Activated T-helper 2 cell treated with anti-CD3 and anti-CD28 coated beads, Interferon-gamma antibody, Interleukin-2, Interleukin-4, amounts not matched to agents 10 μg/mL and 5 μg/mL and 100 μg/mL, durations not matched to agents 14 hours and 24 hours and 36 hours (primary cell): ENCODE measurements around the gene UGT1A5. TPM values are rescaled to one million over a fixed set of nuclear protein-coding genes. Genes with fewer than 3 reads are reported as not detected.
A peak's percentile ranks its signal among the peaks of the same experiment; 100 is the strongest.
"Not testable (repeated sequence)": the region's sequence is repeated elsewhere in the genome, so short reads cannot be mapped to it uniquely, and the experiment has no call there.

Experiments
- DNase-seq: peaks from one replicate; pipeline ENCODE4 v3.0.0; 2021; ENCODE audit warnings: low spot score
- H3K27ac Mint-ChIP-seq: one replicate; pipeline ENCODE4 v1.8.0; 2021; ENCODE audit warnings: mixed read lengths
- H3K27me3 Mint-ChIP-seq: one replicate; pipeline ENCODE4 v1.8.0; 2021; ENCODE audit warnings: low read depth, mixed read lengths
- H3K36me3 Mint-ChIP-seq: one replicate; pipeline ENCODE4 v1.8.0; 2021; ENCODE audit warnings: low read depth, mixed read lengths
- H3K4me1 Mint-ChIP-seq: one replicate; pipeline ENCODE4 v1.8.0; 2021; ENCODE audit warnings: low read depth, mixed read lengths
- H3K4me3 Mint-ChIP-seq: one replicate; pipeline ENCODE4 v1.8.0; 2021; ENCODE audit warnings: low read depth, mild to moderate bottlenecking, moderate library complexity, mixed read lengths
- H3K9me3 Mint-ChIP-seq: one replicate; pipeline ENCODE4 v1.8.0; 2021; ENCODE audit warnings: mixed read lengths
- intact Hi-C: fragments of 100-400 bp; cut with micrococcal nuclease; formaldehyde crosslinking; loops from one replicate; pipeline ENCODE4 v1.15.1; 2023
- total RNA-seq: library from RNA; stranded (reverse); gene quantifications from 2 replicates; pipeline ENCODE4 v1.2.3, GENCODE V29; 2022

UGT1A5 gene
- total RNA-seq, 1 donor from 2014 or later = not detected

DNA sequence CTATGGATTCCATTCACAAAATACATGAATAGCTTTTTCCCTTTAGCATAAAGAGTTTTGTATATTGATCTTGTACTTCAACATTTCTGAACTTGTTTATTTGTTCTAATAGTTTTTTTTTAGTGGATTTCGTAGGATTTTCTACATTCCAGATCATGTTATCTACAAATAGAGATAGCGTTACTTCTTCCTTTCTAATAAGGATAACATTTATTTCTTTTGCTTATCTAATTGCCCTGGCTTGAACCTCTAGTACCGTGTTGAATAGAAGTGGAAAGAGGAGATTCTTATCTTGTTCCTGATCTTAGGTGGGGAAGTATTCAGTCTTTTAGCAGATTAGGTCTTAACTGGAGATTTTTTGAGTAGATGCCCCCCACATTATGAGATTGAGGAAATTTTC, 10.5 kb upstream of the UGT1A5 start:
- no peak for DNase-seq
- no peaks in the 10 kb centered on the region for H3K4me1 Mint-ChIP-seq
- H3K36me3 Mint-ChIP-seq = no peaks in the 10 kb centered on the region
- no peak overlapping the region for H3K27ac Mint-ChIP-seq
- H3K4me3 Mint-ChIP-seq = no peak overlapping the region
- intact Hi-C loops = no loop called here
- peaks cover 9% of the 10 kb centered on the region for H3K27me3 Mint-ChIP-seq
- H3K9me3 Mint-ChIP-seq = no peaks in the 10 kb centered on the region

DNA sequence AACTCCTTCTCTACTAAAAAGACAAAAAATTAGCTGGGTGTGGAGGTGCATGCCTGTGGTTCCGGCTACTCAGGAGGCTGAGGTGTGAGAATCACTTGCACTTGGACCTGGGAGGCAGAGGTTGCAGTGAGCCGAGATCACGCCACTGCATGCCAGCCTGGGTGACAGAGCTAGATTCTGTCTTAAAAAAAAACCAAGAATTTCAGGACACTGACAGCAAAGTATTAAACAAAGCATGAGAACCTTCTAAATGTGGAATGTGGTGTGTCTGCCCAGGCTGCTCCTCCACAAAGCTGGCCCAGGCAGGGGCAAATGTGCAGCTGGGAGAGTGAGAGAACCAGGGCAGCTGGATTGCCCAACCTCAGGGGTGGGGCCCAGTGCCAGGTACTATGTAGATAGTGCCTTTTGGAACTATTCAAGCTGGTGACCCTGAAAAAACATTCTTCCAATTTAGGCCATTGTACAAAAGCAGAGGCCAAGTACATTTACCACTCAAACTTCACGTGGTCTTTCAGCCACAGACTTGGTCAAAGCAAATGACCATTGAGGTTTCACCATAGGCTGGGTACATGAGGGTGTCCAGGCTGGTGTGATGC, 6.7 kb upstream of the UGT1A5 start:
- Mint-ChIP-seq H3K27me3 (peaks cover 14% of the 10 kb centered on the region), H3K27ac (no peak overlapping the region), H3K9me3 (no peaks in the 10 kb centered on the region), H3K4me1 (no peaks in the 10 kb centered on the region), H3K36me3 (no peaks in the 10 kb centered on the region), H3K4me3 (no peak overlapping the region)
- intact Hi-C loops = no loop called here
- DNase-seq = no peak

DNA sequence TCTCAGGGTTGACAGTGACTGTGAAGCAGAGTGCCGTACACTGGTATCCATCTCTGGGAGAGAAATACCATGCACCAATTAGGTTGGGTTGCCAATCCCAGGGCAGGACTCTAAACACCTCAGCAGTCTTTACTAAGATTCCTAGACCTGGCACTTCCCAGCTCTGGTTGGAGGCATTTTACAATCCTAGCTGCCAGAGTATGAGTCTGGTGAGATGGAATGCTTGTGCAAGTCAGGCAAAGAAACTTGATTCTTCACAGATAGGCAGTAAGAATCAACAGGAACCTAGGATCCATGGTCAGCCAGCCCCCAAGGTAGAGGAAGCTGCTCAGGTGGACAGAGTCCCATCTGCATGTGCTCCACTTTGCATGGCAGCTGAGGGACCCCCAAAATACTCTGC, 6.0 kb upstream of the UGT1A5 start:
- H3K27ac Mint-ChIP-seq = no peak overlapping the region
- no peak for DNase-seq
- no peaks in the 10 kb centered on the region for H3K4me1 Mint-ChIP-seq
- no peak overlapping the region for H3K4me3 Mint-ChIP-seq
- no peaks in the 10 kb centered on the region for H3K9me3 Mint-ChIP-seq
- intact Hi-C loops = no loop called here
- H3K27me3 Mint-ChIP-seq = peaks cover 13% of the 10 kb centered on the region
- H3K36me3 Mint-ChIP-seq = no peaks in the 10 kb centered on the region

DNA sequence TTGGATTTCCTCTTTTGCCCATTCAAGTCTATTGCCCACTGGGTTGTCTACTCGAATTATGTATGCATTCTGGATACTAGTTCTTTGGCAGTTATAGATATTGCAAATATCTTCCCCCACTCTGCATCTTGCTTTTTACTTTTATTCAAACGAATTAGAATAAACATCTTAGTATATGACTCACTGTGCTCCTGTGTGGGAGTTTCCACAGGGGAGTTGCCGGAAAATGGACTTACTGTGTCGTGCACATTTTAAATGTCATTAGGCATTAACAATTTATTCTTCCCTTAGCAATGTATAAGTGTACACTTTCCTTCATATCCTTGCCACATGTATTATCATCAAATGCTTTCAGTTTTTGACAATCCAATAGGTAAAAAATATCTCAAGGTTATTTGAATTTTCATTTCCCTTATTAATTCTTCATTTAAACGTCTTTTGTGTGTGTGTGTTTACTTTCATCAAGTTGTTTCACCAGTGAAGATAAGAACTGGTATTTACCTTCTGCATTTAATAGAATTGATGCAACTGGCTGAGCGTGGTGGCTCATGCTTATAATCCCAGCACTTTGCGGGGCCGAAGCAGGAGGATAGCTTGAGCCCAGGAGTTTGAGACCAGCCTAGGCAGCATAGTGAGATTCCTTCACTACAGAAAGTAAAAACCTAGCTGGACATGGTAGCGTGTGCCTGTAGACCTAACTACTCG, 4.6 kb upstream of the UGT1A5 start:
- no peaks in the 10 kb centered on the region for H3K36me3 Mint-ChIP-seq
- H3K4me3 Mint-ChIP-seq = no peak overlapping the region
- H3K4me1 Mint-ChIP-seq = no peaks in the 10 kb centered on the region
- H3K27me3 Mint-ChIP-seq = peaks cover 19% of the 10 kb centered on the region
- H3K27ac Mint-ChIP-seq = no peak overlapping the region
- no peak for DNase-seq
- no peaks in the 10 kb centered on the region for H3K9me3 Mint-ChIP-seq
- intact Hi-C loops = no loop called here

DNA sequence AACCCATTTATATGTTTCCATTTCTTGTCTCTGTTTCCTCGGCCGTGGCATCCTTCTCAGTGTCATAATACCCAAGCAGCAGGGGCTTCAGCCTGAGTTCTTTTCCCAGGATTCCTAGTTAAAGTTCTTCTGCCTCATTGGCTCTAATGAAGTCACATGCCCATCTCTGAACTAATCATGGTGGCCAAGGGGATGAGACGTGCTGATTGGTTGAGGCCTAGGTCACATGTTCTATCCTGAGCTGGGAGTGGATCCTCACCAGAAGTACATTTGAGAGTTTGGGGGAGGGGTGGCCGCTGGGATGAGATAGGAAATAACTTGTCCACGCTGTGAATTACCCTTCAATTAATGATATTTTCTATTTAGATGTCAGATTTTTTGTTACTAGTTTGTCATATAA, 3.8 kb upstream of the UGT1A5 start:
- Mint-ChIP-seq H3K27me3 (peaks cover 19% of the 10 kb centered on the region), H3K27ac (no peak overlapping the region), H3K4me1 (peaks cover 2% of the 10 kb centered on the region), H3K36me3 (no peaks in the 10 kb centered on the region), H3K9me3 (no peaks in the 10 kb centered on the region), H3K4me3 (no peak overlapping the region)
- intact Hi-C loops = no loop called here
- no peak for DNase-seq

DNA sequence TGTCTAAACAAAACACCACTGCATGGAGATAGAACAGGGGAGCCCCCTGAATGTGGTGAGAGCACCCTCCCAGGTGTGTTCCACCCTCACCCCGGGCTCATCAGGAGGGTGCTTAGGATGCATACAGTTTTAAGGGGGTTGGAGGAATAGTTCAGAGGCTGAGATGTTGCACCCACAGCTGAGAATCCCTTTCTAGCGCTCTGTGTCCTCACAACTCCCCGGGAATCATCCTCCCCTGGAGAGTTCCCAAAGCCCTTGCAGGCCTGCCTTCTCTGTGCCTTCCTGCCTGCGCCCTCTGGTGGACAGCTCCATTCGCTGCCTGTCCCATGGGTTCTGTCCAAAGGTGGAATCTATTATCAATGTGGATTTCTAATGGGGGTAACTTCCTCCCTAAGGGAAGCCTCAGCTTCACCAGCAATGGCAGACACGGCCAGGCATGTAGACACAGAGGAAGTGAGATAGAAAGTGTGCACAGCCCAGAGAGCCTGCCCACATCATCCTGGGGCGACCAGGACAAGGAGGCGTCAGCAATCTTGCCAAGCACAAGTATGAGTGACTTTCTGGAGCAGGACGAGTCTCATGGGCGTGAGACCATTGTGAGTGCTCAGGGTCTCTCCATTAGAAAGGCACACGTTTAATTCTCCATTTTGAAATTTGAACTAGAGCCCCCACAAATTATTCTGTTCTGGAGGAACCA, 1.2 kb upstream of the UGT1A5 start:
- Mint-ChIP-seq H3K27ac (no peak overlapping the region), H3K36me3 (no peaks in the 10 kb centered on the region), H3K4me1 (peaks cover 5% of the 10 kb centered on the region), H3K27me3 (peaks cover 18% of the 10 kb centered on the region), H3K9me3 (no peaks in the 10 kb centered on the region), H3K4me3 (no peak overlapping the region)
- intact Hi-C loops = no loop called here
- peak; percentile 44 for DNase-seq

DNA sequence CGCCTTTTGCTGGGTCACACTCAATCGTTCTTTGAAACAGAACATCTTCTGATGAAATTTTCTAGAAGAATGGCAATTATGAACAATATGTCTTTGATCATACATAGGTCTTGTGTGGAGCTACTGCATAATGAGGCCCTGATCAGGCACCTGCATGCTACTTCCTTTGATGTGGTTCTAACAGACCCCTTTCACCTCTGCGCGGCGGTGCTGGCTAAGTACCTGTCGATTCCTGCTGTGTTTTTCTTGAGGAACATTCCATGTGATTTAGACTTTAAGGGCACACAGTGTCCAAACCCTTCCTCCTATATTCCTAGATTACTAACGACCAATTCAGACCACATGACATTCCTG, 532 bp downstream of the UGT1A5 start:
- Mint-ChIP-seq H3K4me3 (no peak overlapping the region), H3K27ac (no peak overlapping the region), H3K9me3 (no peaks in the 10 kb centered on the region), H3K27me3 (peaks cover 15% of the 10 kb centered on the region), H3K4me1 (peaks cover 5% of the 10 kb centered on the region), H3K36me3 (no peaks in the 10 kb centered on the region)
- no peak for DNase-seq
- intact Hi-C loops = no loop called here

DNA sequence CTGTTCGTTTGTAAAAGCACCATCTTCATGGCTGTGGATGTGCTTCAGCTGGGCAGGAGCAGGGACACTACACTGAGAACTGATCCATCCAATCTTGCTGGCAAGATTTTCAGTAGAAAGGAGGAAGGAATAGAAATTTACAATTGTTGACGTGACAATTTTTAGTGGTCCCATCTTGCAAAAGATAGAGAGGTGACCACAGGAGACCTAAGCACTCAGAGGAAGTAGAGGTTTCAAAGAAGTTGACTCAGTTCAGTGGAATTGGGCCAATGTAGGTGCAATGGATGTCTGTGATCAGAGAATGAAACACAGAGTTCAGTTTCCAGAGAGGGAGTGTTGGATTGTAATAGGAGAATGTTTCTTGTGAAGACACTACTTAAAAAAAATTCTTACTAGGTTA, 1.4 kb downstream of the UGT1A5 start:
- H3K27me3 Mint-ChIP-seq = peaks cover 14% of the 10 kb centered on the region
- H3K9me3 Mint-ChIP-seq = no peaks in the 10 kb centered on the region
- intact Hi-C loops = no loop called here
- H3K36me3 Mint-ChIP-seq = no peaks in the 10 kb centered on the region
- no peak overlapping the region for H3K27ac Mint-ChIP-seq
- peaks cover 5% of the 10 kb centered on the region for H3K4me1 Mint-ChIP-seq
- no peak overlapping the region for H3K4me3 Mint-ChIP-seq
- DNase-seq = no peak

DNA sequence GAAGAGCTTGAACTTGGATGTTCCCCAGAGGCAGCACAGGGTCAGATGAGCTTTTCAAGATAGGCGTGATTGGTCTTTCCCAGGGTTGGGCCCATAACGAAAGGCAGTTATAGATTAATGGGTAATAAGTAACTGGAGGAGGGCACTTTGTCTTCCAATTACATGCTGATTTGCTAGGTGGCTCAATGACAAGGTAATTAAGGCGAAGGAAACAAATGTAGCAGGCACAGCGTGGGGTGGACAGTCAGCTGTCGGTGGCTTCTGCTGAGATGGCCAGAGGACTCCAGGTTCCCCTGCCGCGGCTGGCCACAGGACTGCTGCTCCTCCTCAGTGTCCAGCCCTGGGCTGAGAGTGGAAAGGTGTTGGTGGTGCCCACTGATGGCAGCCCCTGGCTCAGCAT, 5.8 kb downstream of the UGT1A5 start, which contains the start of gene UGT1A4:
TSS of gene UGT1A4 (plus strand) at position 185 of the 400 bp plus-strand sequence. CDS start at position 270, 85 bp downstream.
- intact Hi-C loops = no loop called here
- peaks cover 14% of the 10 kb centered on the region for H3K27me3 Mint-ChIP-seq
- H3K9me3 Mint-ChIP-seq = no peaks in the 10 kb centered on the region
- H3K27ac Mint-ChIP-seq = no peak within 1 kb of the TSS
- H3K4me1 Mint-ChIP-seq = peaks cover 5% of the 10 kb centered on the region
- DNase-seq = no peak
- H3K4me3 Mint-ChIP-seq = no peak within 1 kb of the TSS
- H3K36me3 Mint-ChIP-seq = no peaks in the 10 kb centered on the region

DNA sequence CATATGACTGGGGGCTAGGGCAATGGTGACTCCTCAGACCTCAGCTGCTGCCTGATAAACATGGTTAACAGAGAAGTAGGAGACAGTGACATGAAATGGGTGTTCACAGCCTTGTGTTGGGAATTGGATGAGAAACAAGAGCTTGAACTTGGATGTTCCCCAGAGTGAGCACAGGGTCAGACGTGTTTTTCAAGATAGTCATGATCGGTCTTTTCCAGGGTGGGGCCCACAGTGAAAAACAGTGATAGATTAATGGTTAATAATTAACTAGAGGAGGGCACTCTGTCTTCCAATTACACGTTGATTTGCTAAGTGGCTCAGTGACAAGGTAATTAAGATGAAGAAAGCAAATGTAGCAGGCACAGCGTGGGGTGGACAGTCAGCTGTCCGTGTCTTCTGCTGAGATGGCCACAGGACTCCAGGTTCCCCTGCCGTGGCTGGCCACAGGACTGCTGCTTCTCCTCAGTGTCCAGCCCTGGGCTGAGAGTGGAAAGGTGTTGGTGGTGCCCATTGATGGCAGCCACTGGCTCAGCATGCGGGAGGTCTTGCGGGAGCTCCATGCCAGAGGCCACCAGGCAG, 16.1 kb downstream of the UGT1A5 start, which contains the start of gene UGT1A3:
TSS of gene UGT1A3 (plus strand) at position 320 of the 579 bp plus-strand sequence. CDS start at position 405, 85 bp downstream.
- Mint-ChIP-seq H3K27ac (no peak within 1 kb of the TSS), H3K36me3 (no peaks in the 10 kb centered on the region), H3K4me1 (no peaks in the 10 kb centered on the region), H3K4me3 (no peak within 1 kb of the TSS), H3K27me3 (peaks cover 9% of the 10 kb centered on the region), H3K9me3 (no peaks in the 10 kb centered on the region)
- DNase-seq = no peak
- intact Hi-C loops = no loop called here

DNA sequence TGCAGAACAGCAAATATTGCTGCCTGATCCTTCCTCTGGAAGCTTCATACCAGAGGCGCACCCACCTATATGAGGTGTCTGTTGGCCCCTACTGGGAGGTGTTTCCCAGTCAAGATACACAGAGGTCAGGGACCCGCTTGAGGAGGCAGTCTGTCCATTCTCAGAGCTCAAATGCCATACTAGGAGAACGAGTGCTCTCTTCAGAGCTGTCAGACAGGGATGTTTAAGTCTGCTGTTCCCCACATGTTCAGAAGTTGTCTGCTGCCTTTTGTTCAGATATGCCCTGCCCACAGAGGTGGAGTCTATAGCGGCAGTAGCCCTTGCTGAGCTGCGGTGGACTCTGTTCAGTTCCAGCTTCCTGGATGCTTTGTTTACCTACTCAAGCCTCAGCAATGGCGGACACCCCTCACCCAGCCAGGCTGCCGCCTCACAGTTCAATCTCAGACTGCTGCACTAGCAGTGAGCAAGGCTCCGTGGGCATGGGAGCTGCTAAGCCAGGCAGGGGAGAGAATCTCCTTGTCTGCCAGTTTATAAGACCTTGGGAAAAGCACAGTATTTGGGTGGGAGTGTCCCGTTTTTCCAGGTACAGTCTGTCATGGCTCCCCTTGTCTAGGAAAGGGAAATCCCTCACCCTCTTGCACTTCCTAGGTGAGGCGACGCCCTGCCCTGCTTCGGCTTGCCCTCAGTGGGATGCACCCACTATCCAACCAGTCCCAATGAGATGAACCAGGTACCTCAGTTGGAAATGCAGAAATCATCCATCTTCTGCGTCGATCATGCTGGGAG, 24.4 kb downstream of the UGT1A5 start:
- intact Hi-C loops, DNase-seq, H3K36me3 Mint-ChIP-seq, H3K9me3 Mint-ChIP-seq, H3K4me1 Mint-ChIP-seq, H3K4me3 Mint-ChIP-seq, H3K27ac Mint-ChIP-seq: not testable (repeated sequence)
- peaks cover 21% of the 10 kb centered on the region for H3K27me3 Mint-ChIP-seq

DNA sequence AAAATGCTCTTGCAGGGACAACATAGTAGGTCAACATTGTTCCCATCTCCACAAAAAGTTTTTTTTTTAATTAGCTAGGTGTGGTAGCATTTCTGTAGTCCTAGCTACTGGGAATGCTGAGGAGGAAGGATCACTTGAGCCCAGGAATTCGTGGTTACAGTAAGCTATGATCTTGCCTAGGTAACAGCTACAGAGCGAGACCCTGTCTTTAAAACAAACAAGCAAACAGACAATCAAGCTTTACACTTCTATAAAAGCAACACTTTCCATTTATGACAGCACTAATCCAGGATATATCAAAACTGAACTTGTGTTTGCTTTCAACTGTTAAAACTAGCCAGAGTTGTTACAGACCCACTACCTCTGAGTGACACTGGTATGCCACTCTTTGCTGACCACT, 28.2 kb downstream of the UGT1A5 start:
- no peak for DNase-seq
- Mint-ChIP-seq H3K4me1 (no peaks in the 10 kb centered on the region), H3K36me3 (no peaks in the 10 kb centered on the region), H3K9me3 (no peaks in the 10 kb centered on the region), H3K27ac (no peak overlapping the region), H3K27me3 (peaks cover 11% of the 10 kb centered on the region), H3K4me3 (no peak overlapping the region)
- intact Hi-C loops = no loop called here
